Nephron progenitor cell (in vitro differentiated cells): ENCODE data around the gene MYO1D.
"Not testable (repeated sequence)": the region's sequence is repeated elsewhere in the genome, so short reads cannot be mapped to it uniquely, and the experiment has no call there.

Experiments
- DNase-seq: peaks from one replicate; pipeline ENCODE4 v3.0.0; 2021
- H3K27ac Mint-ChIP-seq: 2 replicates; pipeline ENCODE4 v1.8.0; 2021; ENCODE audit warnings: mild to moderate bottlenecking, moderate library complexity, mixed read lengths
- H3K27me3 Mint-ChIP-seq: 2 replicates; pipeline ENCODE4 v1.8.0; 2021; ENCODE audit warnings: mild to moderate bottlenecking, low read depth, mixed read lengths; ENCODE audit not compliant: poor library complexity
- H3K36me3 Mint-ChIP-seq: 2 replicates; pipeline ENCODE4 v1.8.0; 2021; ENCODE audit warnings: low read depth, mixed read lengths
- H3K4me1 Mint-ChIP-seq: 2 replicates; pipeline ENCODE4 v1.8.0; 2021; ENCODE audit warnings: mixed read lengths
- H3K4me3 Mint-ChIP-seq: 2 replicates; pipeline ENCODE4 v1.8.0; 2021; ENCODE audit warnings: mild to moderate bottlenecking, moderate library complexity, mixed read lengths
- H3K9me3 Mint-ChIP-seq: 2 replicates; pipeline ENCODE4 v1.8.0; 2021; ENCODE audit warnings: mild to moderate bottlenecking, moderate library complexity, mixed read lengths
- TF ChIP-seq, protein P1 (sequence below): fragments of 200-600 bp; sonication (generic); IDR thresholded peaks from 2 replicates; pipeline ENCODE4 v1.5.0; 2021; ENCODE audit warnings: antibody characterized with exemption

Gene MYO1D

DNA sequence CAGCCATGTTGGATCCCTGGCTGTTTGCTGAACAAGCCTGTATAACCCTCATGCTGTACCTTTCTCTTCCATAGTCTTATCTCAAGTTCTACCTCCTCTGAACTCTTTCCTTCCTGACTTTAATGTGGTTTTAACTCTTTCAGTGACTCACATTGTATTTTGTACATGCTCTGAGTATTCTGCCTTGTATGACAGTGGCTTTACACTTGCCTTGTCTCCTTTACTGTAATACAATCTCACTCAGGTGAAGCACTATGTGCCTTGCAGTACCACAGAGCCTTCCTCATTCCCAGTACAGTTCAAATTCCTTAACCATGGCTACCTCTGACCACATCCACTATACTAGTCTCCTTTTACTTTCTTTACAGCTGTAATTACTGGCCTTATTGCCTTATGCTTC, 418.6 kb downstream of the MYO1D start:
- H3K9me3 Mint-ChIP-seq, result no peaks in the 10 kb centered on the region
- TF ChIP-seq, protein P1, sequence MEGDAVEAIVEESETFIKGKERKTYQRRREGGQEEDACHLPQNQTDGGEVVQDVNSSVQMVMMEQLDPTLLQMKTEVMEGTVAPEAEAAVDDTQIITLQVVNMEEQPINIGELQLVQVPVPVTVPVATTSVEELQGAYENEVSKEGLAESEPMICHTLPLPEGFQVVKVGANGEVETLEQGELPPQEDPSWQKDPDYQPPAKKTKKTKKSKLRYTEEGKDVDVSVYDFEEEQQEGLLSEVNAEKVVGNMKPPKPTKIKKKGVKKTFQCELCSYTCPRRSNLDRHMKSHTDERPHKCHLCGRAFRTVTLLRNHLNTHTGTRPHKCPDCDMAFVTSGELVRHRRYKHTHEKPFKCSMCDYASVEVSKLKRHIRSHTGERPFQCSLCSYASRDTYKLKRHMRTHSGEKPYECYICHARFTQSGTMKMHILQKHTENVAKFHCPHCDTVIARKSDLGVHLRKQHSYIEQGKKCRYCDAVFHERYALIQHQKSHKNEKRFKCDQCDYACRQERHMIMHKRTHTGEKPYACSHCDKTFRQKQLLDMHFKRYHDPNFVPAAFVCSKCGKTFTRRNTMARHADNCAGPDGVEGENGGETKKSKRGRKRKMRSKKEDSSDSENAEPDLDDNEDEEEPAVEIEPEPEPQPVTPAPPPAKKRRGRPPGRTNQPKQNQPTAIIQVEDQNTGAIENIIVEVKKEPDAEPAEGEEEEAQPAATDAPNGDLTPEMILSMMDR, result no peak
- H3K36me3 Mint-ChIP-seq, result peaks cover 87% of the 10 kb centered on the region
- no peak overlapping the region for H3K4me3 Mint-ChIP-seq
- no peak overlapping the region for H3K27ac Mint-ChIP-seq
- H3K4me1 Mint-ChIP-seq, result no peaks in the 10 kb centered on the region
- H3K27me3 Mint-ChIP-seq, result no peaks in the 10 kb centered on the region
- no peak for DNase-seq

DNA sequence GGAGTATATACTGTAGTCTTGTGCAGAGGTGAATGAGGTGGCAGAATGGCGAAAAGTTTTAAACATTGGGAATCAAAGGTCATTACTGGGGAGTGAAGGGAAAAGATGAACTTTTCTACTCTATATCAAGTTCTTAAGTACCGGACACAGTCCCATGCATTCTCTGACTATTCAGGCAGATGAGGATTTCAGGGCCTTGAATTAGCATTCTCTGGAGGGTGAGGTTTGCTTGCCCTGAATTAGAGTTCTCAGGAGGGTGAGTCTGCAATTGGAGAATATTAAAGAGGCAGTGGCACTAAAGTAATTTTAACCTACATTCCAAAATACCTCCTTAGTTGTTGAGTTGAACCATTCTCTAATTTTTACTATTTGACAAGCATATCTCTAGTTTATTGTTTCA, 423.6 kb downstream of the MYO1D start:
- Mint-ChIP-seq H3K4me3 (no peak overlapping the region), H3K27me3 (no peaks in the 10 kb centered on the region), H3K36me3 (peaks cover 82% of the 10 kb centered on the region), H3K9me3 (no peaks in the 10 kb centered on the region), H3K27ac (no peak overlapping the region), H3K4me1 (no peaks in the 10 kb centered on the region)
- no peak for DNase-seq
- TF ChIP-seq, protein P1, result no peak

DNA sequence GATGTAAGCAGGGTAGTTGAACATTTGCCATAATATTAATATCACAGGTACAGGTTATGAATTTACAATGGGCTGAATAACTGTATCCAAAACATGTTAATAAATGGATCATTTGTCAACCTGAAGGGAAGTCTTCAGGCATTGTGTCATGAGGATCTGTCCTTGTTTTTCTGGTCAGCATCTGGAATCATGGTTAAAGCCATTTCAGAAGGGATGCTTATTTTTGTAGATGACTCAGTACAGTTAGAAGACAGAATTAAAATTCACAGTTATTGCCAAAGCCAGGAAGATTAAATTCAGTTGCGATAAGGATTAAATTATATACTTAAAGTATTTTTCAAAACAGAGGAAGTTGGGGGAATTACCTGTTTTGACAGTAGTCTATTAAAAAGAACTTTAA, 424.6 kb downstream of the MYO1D start:
- peaks cover 75% of the 10 kb centered on the region for H3K36me3 Mint-ChIP-seq
- H3K4me3 Mint-ChIP-seq, result no peak overlapping the region
- peaks cover 1% of the 10 kb centered on the region for H3K4me1 Mint-ChIP-seq
- no peak for DNase-seq
- TF ChIP-seq, protein P1, result no peak
- no peaks in the 10 kb centered on the region for H3K27me3 Mint-ChIP-seq
- H3K27ac Mint-ChIP-seq, result no peak overlapping the region
- no peaks in the 10 kb centered on the region for H3K9me3 Mint-ChIP-seq

DNA sequence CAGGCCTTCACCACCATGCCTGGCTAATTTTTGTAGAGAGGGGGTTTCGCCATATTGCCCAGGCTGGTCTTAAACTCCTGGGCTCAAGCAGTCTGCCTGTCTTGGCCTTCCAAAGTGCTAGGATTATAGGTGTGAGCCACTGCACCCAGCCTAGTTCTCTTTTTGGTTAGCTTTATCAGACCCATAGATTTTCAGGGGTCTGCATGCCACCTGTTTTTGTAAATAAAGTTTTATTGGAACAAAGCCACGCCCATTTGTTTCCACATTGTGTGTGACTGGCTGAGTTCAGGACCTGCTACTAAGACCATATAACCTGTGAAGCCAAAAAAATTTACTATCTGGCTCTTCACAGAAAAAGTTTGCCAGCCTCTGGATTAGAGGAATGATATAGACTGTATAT, 425.0 kb downstream of the MYO1D start:
- H3K4me1 Mint-ChIP-seq, result peaks cover 5% of the 10 kb centered on the region
- H3K27me3 Mint-ChIP-seq, result no peaks in the 10 kb centered on the region
- TF ChIP-seq, protein P1, result no peak
- H3K9me3 Mint-ChIP-seq, result no peaks in the 10 kb centered on the region
- H3K36me3 Mint-ChIP-seq, result peaks cover 75% of the 10 kb centered on the region
- no peak for DNase-seq
- H3K4me3 Mint-ChIP-seq, result no peak overlapping the region
- no peak overlapping the region for H3K27ac Mint-ChIP-seq

DNA sequence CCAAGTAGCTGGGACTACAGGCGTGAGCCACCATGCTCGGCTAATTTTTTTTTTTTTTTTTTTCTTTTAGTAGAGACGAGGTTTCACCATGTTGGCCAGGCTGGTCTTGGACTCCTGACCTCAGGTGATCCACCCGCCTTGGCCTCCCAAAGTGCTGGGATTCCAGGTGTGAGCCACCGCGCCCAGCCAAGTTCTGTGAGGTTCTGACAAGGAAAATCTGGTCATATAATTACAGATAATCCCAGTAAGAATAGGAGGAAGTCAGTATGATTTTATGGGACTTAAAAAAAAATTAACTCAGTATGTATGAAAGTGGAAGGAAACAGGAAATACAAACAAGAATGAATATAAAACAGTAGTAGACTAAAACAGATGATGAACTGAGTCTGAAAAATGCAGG, 426.5 kb downstream of the MYO1D start:
- H3K36me3 Mint-ChIP-seq, result peaks cover 69% of the 10 kb centered on the region
- not testable (repeated sequence) for H3K9me3 Mint-ChIP-seq, DNase-seq, H3K4me3 Mint-ChIP-seq, H3K27me3 Mint-ChIP-seq
- peaks cover 20% of the 10 kb centered on the region for H3K4me1 Mint-ChIP-seq
- H3K27ac Mint-ChIP-seq, result peak overlapping the region; percentile 78

DNA sequence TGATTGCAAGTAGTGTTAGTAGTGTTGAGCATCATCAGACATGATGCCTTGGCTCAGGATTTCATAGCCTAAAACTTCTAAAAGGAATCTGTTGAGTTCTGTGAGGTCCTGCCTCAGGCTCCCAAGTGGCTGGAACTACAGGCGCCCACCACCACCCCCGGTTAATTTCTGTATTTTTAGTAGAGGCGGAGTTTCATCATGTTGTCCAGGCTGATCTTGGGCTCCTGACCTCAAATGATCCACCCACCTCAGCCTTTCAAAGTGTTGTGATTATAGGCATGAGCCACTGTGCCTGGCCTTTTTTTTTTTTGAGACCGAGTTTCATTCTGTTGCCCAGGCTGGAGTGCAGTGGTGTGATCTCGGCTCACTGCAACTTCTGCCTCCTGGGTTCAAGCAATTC, 427.0 kb downstream of the MYO1D start:
- Mint-ChIP-seq H3K9me3 (no peaks in the 10 kb centered on the region), H3K27me3 (no peaks in the 10 kb centered on the region), H3K27ac (no peak overlapping the region), H3K4me1 (peaks cover 24% of the 10 kb centered on the region), H3K4me3 (no peak overlapping the region), H3K36me3 (peaks cover 64% of the 10 kb centered on the region)
- DNase-seq, result no peak
- TF ChIP-seq, protein P1, result no peak
